Retinal pigment epithelial cell (primary cell): Measurements from ENCODE around the gene APC.

Source experiments
- DNase-seq: peaks from one replicate; pipeline ENCODE4 v3.0.0-alpha.2; 2010; ENCODE audit warnings: low read depth
- H3K4me3 ChIP-seq: 2 replicates; pipeline ENCODE4 v1.5.1; 2011; ENCODE audit warnings: mild to moderate bottlenecking, low read length, control low read depth, moderate library complexity
- TF ChIP-seq, protein P1 (sequence below): conservative IDR thresholded peaks from 2 replicates; pipeline ENCODE4 v1.5.1; 2011; ENCODE audit warnings: low read depth, low read length, control low read depth, inconsistent platforms

The APC gene

DNA sequence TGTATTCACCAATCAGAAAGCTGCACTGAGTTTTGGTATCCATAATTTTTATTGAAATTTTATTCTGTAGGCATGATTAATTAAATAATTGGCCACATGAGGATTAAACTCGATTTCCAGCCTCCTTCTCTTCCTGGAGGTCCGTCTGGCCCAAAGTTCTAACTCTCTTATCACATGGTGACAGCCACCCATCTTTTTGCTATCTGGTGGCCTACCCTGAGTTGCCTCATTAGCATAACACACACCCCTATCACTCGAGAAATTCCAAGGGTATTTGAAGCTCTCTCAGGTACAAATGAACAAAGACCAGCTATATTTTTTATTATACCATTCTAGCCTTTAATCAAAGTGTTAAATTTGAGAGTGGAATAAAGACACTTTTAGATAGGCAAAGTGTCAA is 57.7 kb downstream of the APC start:
- DNase-seq = no peak

DNA sequence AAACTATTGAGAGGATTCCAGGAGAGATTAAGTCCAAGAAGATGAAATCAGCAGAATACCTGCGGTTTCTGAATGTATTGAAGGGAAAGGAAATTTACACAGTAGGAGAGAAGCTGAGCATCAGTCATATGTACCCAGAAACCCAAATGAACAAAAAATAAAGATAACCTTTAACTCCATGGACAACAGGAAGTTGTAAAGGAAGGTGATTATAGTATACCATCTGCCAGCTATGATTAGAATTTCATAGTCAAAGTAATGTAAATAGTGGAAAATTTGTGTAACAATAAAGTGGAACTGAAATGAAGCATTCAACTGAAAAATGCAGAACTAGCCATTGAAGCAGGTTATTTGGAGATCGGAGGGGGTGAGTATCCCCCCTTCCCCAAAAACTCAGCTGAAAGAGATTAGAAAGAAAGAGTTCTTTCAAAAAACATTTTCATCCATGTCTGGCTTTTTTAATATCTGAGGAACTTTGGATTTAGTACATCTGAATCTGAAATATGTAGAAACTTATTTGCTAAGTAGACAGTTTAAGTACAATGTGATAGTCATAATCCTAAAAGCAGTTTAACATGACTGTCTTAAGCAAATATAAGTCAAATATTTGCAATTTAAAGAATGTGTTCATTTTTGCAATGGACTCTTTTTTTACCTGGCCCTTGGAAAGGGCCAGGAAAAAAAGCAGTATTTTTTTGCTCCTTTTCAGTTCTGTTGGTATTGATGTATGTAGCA is 58.4 kb downstream of the APC start:
- TF ChIP-seq, protein P1, sequence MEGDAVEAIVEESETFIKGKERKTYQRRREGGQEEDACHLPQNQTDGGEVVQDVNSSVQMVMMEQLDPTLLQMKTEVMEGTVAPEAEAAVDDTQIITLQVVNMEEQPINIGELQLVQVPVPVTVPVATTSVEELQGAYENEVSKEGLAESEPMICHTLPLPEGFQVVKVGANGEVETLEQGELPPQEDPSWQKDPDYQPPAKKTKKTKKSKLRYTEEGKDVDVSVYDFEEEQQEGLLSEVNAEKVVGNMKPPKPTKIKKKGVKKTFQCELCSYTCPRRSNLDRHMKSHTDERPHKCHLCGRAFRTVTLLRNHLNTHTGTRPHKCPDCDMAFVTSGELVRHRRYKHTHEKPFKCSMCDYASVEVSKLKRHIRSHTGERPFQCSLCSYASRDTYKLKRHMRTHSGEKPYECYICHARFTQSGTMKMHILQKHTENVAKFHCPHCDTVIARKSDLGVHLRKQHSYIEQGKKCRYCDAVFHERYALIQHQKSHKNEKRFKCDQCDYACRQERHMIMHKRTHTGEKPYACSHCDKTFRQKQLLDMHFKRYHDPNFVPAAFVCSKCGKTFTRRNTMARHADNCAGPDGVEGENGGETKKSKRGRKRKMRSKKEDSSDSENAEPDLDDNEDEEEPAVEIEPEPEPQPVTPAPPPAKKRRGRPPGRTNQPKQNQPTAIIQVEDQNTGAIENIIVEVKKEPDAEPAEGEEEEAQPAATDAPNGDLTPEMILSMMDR = no peak
- no peak overlapping the region for H3K4me3 ChIP-seq
- peak; percentile 54 for DNase-seq

More for the DNA sequence above, 57.7 kb downstream of the APC start:
- H3K4me3 ChIP-seq = no peak overlapping the region
- TF ChIP-seq, protein P1 = no peak

DNA sequence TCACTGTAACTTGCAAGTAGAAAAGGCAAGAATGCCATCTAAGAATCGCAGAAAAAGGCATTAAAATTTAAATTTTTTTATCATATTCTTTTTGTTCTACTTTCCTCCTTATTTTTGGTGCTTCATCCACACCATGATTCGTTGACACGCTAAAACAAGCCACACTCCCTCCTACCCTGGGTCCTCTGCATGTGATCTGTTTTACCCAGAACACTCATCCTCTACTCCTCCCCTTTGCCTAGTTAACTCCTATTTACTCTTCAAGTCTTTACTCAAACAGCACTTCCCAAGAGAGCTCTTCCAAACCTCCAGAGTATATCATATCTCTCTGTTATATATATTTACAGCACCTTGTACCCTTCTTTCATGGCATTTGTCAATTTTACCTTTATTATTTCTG is 62.0 kb downstream of the APC start:
- no peak overlapping the region for H3K4me3 ChIP-seq
- no peak for DNase-seq
- TF ChIP-seq, protein P1 = no peak

DNA sequence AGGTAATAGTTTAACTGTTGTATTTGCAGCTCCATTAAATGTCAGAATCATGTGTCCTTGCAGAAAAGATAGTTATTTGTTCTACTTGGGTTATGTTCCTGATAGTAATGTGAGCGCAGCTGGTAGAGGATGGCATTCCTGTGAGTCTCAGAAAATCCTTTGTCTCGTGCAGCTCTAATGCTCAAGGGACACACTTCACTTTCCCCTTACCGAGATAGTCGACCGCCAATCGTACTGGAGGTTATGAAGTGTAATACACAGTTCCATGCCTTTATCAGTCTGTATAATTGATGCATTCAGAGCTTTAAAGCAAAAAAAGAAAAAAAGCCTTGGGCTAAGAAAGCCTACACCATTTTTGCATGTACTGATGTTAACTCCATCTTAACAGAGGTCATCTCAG is 63.2 kb downstream of the APC start:
- TF ChIP-seq, protein P1 = no peak
- peak overlapping the region; percentile 9 for H3K4me3 ChIP-seq
- DNase-seq = no peak

DNA sequence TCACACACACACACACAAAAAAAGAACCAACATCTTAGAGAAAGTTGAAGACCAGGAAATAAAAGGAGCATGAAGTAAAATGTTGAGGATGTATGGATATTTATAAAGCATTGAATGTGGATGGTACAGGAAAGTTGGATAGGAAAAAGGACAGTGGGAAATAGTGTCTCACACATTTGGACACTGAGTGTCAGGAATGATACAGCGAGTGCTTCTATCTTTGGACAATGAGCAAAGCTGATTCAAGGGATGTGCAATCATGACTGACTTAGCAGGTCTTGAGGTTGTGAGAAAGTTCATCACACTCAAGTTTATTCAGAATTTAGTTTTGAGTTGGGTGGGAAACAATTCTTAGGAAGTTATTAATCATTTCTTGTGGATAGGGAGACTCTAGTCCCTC is 73.3 kb downstream of the APC start:
- no peak overlapping the region for H3K4me3 ChIP-seq
- DNase-seq = no peak
- TF ChIP-seq, protein P1 = no peak

DNA sequence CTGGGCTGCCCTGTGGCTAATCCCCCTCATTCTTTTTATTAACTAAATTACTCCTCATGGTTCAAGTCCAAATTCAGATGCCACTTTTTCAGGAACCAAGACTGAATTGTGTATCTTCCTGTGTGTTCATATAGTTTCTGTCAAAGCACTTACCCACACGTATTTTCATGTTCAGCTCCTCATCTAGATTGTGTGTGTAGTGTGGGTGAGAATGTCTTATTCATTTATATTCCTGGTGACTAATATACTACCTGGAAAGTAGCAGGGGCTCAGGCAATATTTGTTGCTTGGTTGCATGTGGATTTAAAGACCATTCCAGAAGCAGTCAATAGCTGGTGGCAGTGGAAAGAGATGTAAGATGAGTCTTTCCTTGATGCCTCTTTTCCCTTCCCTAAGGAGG is 74.9 kb downstream of the APC start:
- TF ChIP-seq, protein P1 = no peak
- DNase-seq = no peak

DNA sequence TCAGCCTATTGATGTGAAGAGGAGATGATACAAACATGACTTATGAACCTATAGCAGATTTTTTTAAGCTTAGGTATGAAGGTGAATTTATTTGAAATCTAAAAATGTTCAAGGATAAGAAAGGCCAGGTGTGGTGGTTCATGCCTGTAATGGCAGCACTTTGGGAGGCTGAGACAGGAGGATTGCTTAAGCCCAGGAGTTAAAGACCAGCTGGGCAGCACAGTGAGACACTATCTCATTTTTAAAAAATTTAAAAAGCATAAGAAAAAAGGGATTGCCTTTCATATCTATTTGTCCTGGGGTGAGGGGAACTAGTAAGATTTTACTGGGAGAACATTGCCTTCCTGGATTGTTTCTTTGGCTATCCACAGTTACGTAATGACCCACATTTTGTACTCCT is 82.6 kb downstream of the APC start:
- H3K4me3 ChIP-seq = no peak overlapping the region
- DNase-seq = no peak
- TF ChIP-seq, protein P1 = no peak

More for the DNA sequence above, 74.9 kb downstream of the APC start:
- H3K4me3 ChIP-seq = no peak overlapping the region
